B cell (primary cell): ENCODE results near the gene RBKS.
"Not testable (repeated sequence)": the region's sequence is repeated elsewhere in the genome, so short reads cannot be mapped to it uniquely, and the experiment has no call there.

Source experiments
- EZH2 ChIP-seq: IDR thresholded peaks from 2 replicates; pipeline ENCODE4 v1.6.1; 2012; ENCODE audit warnings: borderline replicate concordance, low read depth, mild to moderate bottlenecking, moderate library complexity, low read length; ENCODE audit not compliant: insufficient read depth, poor library complexity, severe bottlenecking
- TF ChIP-seq, protein P1 (sequence below): fragments of 200-600 bp; IDR thresholded peaks from one replicate; pipeline ENCODE4 v1.8.0; 2022; ENCODE audit warnings: antibody characterized with exemption, mild to moderate bottlenecking

DNA sequence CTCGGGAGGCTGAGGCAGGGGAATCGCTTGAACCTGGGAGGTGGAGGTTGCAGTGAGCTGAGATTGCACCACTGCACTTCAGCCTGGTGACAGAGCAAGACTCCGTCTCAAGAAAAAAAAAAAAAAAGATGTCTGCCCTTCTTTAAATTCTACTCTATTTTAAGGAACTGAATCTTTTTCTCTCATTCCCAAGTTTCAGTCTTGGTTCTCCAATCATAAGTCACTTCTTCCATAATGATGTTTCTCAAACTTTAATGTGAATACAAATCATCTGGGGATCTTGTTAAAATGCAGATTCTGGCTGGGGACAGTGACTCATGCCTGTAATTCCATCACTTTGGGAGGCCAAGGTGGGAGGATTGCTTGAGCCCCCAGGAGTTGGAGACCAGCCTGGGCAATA lies 125.7 kb downstream of the RBKS start:
- TF ChIP-seq, protein P1, sequence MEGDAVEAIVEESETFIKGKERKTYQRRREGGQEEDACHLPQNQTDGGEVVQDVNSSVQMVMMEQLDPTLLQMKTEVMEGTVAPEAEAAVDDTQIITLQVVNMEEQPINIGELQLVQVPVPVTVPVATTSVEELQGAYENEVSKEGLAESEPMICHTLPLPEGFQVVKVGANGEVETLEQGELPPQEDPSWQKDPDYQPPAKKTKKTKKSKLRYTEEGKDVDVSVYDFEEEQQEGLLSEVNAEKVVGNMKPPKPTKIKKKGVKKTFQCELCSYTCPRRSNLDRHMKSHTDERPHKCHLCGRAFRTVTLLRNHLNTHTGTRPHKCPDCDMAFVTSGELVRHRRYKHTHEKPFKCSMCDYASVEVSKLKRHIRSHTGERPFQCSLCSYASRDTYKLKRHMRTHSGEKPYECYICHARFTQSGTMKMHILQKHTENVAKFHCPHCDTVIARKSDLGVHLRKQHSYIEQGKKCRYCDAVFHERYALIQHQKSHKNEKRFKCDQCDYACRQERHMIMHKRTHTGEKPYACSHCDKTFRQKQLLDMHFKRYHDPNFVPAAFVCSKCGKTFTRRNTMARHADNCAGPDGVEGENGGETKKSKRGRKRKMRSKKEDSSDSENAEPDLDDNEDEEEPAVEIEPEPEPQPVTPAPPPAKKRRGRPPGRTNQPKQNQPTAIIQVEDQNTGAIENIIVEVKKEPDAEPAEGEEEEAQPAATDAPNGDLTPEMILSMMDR = not testable (repeated sequence)
- TF ChIP-seq EZH2 = not testable (repeated sequence)
